HG02678 (cell line): ENCODE measurements around the gene P2RY4.
"Not testable (repeated sequence)": the region's sequence is repeated elsewhere in the genome, so short reads cannot be mapped to it uniquely, and the experiment has no call there.

Experiments
- ATAC-seq: cut with Tn5 transposase; IDR thresholded peaks from one replicate; pipeline ENCODE4 v1.9.1; 2021; ENCODE audit warnings: mild to moderate bottlenecking, moderate library complexity; ENCODE audit not compliant: unreplicated experiment

Gene P2RY4

DNA sequence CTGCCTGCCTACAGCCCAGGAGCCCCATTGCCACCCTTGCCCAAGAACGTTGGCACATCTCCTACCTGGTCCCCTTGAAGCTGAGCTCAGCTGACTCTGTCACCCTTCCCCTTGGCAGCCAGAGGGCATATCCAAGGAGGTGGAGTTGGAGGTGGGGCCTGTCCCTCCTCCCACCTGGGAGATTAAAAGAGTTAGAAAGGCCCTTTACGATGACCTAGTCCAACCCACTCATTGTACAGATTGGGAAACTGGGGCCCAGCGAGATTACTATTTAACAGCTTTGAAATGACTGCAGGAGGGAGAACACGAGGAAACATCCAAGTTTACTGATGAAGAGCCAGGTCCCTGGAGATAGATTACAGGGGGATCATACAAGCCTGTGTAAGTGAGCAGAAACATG lies at the start of gene P2RY4:
Gene P2RY4, minus strand, starts transcription at position 101 of the 400 bp plus-strand sequence. CDS start 580 bp downstream, outside the sequence.
- no peak for ATAC-seq

DNA sequence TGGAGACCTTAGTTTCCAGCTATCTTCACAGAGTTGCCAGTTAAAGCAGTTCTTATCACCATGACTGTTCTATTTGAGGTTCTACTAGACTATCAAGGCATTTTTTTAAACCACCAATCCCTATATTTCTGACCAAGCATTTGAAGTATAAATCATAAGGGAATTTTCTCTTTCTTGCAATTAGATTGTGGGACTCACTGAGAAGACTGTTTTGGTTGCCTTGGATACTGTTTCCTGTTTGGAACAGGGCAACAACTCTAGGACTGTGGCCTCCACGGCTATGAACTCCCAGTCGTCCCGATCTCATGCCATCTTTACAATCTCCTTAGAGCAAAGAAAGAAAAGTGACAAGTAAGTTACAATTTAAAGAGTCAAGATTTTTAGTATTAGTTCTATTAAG lies 41.7 kb upstream of the P2RY4 start:
- ATAC-seq, result no peak

DNA sequence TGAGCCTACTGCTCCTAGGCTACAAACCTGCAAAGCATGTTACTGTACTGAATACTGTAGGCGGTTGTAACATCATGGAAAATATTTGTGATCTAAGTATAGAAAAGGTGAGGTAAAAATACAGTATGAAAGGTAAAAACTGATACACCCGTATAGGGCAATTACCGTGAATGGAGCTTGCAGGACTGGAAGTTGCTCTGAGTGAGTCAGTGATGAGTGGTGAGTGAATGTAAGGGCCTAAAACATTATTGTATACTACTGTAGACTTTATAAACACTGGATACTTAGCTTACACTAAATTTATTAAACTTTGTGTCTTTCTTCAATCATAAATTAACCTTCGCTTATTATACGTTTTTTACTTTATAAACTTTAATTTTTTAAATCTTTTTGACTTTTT lies 33.6 kb upstream of the P2RY4 start:
- no peak for ATAC-seq

DNA sequence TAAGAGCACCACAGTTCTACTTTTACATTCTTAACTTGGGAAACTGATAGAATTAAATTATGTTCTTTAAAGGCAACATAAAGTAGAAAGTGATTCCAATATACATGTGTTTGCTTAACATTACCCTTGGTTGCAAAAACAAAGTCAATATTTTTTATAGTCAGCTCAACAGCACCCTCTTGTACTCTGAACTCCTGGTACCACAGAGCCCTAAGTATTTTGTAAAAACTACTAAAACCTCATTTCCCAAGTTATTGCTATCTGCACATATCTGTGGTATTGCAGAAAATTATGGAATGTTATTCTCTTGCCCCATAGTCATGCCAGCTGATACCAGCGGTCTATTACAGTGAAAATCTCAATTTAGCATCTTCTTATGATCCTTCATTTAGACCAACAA lies 32.8 kb upstream of the P2RY4 start:
- ATAC-seq, result no peak

- peak; percentile 97 for ATAC-seq
These were observed 30.1 kb upstream of the P2RY4 start, which contains the start of the genes KIF4A and PDZD11 for GRCh38 chrX:70289793-70290770. KIF4A (plus strand) TSS chrX:70290104; CDS start chrX:70290459, 355 bp downstream. PDZD11 (minus strand) TSS chrX:70289927; CDS start chrX:70289341, 586 bp downstream.

DNA sequence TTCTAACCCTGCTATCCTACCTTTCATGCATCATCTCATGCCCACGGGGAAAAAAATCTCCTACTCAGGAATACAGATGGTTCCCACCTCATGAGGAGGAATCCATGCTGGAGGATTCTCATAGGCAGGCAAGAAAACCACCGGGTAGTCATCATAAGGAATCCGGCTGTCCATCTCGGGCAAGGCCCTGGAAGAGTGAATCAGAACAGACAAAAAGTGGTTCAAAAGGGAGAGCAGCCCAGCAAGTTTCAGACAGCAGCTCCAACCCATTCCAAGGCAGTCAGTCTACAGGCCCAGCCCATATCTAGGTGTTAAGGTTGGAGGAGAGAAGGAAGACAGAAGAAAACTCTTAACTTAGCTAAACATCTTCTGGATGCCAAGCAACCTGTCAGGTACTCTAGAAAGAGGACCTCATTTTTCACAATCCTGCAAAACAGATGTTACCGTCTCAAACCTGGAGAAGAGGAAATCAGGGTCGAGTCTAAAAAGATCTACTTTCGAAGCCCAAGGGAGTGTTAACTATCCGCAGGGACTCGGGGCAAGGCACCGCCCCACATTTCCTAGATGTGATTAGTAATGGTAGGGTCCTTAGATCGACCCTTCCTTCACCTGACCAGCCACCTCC lies 29.3 kb upstream of the P2RY4 start:
- ATAC-seq, result no peak

- no peak for ATAC-seq
These were observed 21.9 kb upstream of the P2RY4 start, which contains the start of gene RAB41 for GRCh38 chrX:70281951-70282350. RAB41 (plus strand) TSS chrX:70282172; CDS start chrX:70282218, 46 bp downstream.

DNA sequence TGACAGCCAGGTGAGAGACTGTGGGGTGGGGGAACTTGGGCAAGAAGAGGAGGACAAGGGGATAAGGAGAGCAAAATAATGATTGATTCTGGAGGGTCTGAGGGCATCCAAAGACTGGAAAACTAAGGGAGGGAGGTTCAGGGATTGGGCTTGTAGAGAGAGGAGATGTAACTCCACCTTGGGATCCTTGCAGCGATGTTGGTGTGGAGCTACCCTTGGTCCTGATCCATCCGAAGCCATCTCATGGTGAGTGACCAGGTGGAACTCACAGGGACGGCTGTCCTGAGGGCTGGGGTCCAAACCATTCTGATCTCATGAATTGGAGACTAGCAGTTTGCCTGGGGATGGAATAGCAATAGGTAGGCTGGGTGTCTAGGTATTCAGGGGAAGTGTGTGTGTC lies 20.6 kb upstream of the P2RY4 start:
- ATAC-seq, result no peak

DNA sequence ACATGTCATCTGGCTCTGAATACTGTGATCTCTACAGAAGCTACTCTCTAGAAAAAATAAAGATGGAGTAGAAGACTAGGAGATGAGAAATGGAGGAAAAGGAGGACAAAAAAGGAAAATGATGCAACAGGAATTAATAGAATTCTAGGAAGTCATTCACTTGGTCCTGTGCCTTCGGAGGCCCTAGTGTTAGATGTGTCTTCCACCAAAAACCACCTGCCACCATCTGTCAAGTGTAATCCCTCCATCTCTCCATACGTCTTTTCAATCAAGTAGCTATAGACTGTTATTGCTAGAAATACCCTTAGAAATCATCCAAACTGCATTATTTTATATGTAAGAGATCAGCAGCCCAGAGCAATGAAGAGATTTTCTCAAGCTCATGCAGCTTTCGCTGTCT lies 19.1 kb upstream of the P2RY4 start:
- ATAC-seq, result no peak

DNA sequence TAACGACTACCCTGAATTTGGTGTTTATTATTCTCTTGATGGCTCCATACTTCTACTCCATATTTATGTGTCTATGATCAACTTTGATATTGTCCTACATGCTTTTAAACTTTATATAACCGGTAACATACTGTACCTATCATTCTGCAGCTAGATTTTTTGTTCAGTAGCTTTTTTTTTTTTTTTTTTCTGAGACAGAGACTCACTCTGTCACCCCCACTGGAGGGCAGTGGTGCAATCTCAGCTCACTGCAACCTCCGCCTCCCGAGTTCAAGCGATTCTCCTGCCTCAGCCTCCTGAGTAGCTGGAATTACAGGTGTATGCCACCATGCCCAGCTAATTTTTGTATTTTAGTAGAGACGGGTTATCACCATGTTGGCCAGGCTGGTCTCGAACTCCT lies 14.0 kb upstream of the P2RY4 start:
- ATAC-seq, result not testable (repeated sequence)

GRCh38 chrX:70268034-70268433 lies 8.0 kb upstream of the P2RY4 start, which contains the start of gene ARR3:
ARR3 (plus strand) TSS chrX:70268334; CDS start chrX:70269386, 1,052 bp downstream.
- no peak for ATAC-seq

DNA sequence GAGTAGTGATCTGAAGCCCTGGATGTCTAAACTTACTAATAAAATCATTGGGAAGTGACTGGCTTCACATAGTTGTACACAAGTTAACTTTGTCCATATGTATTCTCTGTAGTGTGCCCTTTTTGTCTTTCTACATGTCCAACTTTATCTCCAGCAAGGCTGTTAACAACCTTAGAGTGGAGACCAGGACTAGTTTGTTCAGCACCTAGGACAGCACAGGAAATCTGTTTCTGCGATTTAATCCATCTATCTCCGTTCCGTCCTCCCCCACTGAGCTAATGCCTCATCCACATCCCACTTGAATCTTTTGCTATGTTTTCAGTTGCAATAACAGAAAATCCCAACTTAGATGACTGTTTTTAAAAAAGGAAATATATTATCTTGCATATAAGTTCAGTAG lies 4.8 kb upstream of the P2RY4 start:
- no peak for ATAC-seq

- ATAC-seq, result peak; percentile 82
These were observed 3.1 kb upstream of the P2RY4 start for GRCh38 chrX:70262952-70263567.

- no peak for ATAC-seq
These were observed 2.3 kb downstream of the P2RY4 start for GRCh38 chrX:70257423-70258288.

DNA sequence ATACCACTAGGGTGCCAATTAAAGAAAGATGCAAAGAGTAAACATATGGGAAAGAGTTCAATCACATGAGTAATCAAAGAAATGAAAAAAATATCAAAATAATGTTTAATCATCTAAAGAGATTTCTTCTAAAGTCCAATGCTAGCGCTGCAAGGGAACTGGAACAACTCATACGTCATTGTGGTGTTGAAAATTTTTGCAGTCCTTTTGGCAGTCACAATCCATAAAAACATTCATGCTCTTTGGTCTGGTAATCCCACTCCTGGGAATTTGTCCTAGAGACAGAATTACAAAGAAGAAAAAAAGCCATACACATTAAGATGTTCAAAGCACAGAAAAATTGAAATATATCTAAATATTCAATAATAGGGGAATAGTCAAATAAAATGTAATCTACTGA lies 4.6 kb downstream of the P2RY4 start:
- no peak for ATAC-seq

GRCh38 chrX:70254909-70255308 lies 5.1 kb downstream of the P2RY4 start:
- no peak for ATAC-seq

- ATAC-seq, result no peak
These were observed 6.0 kb downstream of the P2RY4 start for GRCh38 chrX:70254063-70254400.

DNA sequence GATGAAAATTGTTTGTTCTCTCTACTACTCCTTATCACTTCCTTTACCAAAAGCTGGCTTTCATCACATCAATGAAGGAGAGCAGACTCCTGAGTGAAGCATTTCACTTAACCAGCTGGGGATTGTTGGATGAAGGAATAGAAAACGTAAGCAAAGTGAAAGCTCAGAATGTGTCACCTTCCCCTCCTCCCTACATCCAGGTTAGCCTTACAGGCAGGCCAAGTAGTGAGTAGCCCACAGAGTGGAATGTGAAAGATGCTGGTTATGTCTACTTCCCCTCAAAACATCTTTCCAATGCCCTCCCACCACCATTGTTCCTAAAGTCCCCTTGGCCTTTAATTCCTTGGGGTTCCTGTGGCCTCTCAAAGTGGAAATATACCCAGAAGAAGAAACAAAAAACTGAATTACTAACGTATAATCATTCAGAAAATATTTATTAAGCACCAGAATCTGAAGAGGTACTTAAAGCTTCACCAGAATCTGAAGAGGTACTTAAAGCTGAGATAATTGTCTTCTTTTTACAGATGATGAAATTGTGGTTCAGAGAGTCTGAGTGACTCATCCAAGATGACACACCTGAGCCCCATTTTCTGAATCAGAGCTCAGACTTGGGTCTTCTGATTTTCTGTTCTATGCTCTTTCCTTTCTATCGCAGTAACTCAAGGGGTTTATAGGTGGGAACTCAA lies 6.5 kb downstream of the P2RY4 start:
- no peak for ATAC-seq

DNA sequence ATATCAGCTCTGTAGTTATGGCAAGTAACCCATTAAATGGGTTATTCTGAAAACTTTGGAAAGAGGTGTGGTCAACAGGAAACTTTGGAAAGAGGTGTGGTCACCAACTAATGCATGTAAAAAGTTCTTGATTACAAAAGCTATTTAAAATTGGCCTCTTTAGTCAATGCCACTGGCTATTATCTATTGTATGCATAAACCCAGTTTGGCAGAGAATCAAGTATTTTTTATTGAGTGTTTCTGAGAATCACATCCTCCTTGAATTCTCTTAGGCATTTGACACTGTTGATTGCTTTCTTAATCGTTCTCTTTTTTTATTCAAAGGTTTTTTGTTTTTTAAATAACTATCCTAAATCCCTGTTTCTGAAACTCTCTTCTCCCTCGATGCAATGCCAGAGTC lies 7.5 kb downstream of the P2RY4 start:
- ATAC-seq, result no peak

DNA sequence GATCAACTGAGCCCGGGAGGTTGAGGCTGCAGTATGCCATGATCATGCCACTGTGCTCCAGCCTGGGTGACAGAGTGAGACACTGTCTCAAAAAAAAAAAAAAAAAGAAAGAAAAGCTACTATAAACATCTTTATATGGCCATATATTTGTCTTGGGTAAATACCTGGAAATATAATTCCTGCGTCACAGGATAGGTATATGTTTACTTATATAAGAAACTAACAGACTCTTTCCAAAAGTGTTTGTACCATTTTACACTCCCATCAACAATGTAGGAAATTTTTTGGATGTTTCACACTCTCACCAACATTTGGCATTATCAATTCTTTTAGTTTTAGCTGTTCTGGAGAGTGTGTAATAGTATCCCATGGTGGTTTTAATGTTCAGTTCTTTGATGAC lies 12.8 kb downstream of the P2RY4 start:
- no peak for ATAC-seq
